NCI-H2196 treated with DMSO at 0.1 percent for 48 hours (cell line): ENCODE data around the gene RPTN.
A peak's percentile ranks its signal among the peaks of the same experiment; 100 is the strongest.

Experiments used
- DNase-seq: peaks from one replicate; lab custom pipeline; 2025; ENCODE audit not compliant: unreplicated experiment; lab: John Stamatoyannopoulos, UW

RPTN gene

DNA sequence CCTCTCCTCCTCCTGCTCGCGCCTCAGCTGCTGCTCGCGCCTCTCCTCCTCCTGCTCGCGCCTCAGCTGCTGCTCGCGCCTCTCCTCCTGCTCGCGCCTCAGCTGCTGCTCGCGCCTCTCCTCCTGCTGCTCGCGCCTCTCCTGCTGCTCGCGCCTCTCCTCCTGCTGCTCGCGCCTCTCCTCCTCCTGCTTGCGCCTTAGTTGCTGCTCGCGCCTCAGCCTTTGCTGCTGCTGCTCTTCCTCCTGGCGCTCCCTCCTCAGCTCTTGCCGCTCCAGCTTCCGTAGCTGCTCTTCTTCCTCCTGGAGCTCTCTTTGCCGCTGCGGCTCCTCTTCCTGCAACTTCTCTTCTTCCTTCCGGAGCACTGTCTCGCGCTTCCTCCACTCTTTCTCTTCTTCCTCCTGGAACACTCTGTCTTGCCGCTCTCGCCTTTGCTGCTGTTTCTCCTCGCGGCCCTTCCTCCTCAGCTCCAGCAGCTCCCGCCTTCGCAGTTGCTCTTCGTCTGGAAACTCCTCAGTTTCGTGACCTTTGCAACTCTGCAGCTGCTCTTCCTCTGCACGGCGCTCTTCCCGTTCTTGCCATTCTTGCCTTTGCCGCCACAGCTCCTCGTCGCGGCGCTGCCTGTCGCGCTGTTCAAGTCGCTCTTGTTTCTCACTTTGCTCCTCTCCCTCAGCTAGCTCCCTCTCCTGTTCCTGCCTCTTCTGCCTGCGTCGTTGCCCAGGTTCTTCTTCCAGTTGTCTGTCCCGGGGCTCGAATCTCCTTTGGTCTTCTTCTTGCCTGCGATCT lies 46.7 kb downstream of the RPTN start:
- no peak for DNase-seq

DNA sequence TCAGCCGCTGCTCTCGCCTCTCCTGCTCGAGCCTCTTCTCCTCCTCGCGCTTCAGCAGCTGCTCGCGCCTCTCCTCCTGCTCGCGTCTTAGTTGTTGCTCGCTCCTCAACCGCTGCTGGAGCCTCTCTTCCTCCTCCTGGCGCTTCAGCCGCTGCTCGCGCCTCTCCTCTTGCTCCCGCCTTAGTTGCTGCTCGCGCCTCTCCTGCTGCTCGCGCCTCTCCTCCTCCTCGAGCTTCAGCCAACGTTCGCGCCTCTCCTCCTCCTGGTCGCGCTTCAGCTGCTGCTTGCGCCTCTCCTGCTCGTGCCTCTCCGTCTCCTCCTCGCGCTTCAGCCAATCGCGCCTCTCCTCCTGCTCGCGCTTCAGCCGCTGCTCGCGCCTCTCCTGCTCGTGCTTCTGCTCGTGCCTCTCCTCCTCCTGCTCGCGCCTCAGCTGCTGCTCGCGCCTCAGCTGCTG lies 47.5 kb downstream of the RPTN start:
- peak; percentile 14 for DNase-seq

DNA sequence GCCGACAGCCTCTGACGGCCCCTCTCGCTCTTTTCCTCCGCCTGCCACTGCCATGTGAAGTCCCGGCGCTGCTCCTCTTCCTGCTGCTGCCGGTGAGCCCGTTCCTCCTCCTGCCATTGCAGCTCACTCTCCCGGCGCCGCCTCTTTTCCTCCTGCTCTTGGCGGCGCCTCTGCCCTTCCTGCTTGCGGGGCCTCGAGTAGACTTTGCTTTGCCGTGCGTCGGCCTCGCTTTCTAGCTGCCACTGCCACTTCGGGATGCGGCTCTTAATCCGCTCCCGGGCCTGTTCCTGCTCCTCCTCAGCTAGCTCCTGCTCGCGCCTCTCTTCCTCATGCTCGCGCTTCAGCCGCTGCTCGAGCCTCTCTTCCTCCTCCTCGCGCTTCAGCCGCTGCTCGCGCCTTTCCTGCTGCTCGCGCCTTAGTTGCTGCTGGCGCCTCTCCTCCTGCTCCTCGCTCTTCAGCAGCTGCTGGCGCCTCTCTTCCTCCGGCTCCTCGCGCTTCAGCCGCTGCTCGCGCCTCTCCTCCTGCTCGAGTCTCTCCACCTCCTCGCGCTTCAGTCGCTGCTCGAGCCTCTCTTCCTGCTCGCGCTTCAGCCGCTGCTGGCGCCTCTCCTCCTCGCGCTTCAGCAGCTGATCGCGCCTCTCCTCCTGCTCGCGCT lies 48.0 kb downstream of the RPTN start:
- DNase-seq: no peak

DNA sequence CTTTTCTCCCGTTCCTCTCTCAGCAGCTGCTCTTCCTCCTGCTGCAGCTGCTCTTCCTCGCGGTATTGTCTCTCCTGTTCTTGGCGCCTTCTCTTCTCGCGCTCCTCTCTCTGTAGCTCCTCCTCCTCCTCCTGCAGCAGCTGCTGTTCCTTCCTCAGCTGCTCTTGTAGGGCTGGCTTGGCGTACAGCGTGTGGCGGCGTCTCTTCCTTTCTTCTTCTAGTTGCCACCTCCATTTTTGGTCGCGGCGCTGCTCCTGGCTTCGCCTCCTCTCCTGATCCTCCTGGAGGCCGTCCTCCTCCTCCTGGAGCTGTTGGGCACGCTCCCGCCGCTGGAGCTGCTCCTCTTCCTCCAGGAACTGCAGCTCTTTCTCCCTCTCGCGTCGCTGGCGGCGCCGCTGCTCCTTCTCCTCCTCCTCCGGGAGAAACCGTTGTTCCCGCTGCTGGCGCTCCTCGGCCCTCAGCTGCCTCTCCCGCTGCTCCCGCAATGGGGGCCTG lies 48.6 kb downstream of the RPTN start:
- DNase-seq: no peak

DNA sequence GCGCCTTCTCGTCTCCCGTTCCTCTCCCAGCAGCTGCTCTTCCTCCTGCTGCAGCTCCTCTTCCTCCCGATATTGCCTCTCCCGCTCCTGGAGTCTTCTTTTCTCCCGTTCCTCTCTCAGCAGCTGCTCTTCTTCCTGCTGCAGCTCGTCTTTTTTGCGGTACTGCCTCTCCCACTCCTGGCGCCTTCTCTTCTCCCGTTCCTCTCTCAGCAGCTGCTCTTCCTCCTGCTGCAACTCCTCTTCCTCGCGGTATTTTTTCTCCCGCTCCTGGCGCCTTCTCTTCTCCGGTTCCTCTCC lies 49.1 kb downstream of the RPTN start:
- no peak for DNase-seq

DNA sequence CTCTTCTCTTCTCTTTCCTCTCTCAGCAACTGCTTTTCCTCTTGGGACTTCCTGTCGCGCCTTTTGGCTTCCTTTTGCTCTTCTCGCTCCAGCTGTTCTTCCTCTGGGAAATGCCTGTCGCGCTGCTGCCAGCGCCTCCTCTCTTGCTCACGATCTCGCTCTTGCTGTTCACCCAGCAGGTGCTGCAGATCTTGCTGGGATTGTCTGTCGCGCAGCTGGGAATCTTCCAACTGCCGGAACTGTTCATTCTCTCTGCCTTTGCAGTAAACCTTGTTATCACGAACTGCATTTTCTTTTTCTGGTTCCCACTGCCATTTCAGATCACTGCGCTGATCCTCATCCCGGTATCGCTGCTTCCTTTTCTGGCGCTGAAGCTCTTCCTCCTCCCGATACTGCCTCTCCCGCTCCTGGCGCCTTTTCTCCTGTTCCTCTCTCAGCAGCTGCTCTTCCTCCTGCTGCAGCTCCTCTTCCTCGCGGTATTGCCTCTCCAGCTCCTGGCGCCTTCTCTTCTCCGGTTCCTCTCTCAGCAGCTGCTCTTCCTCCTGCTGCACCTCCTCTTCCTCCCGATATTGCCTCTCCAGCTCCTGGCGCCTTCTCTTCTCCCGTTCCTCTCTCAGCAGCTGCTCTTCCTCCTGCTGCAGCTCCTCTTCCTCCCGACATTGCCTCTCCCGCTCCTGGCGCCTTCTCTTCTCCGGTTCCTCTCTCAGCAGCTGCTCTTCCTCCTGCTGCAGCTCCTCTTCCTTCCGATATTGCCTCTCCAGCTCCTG lies 49.6 kb downstream of the RPTN start:
- DNase-seq: no peak

DNA sequence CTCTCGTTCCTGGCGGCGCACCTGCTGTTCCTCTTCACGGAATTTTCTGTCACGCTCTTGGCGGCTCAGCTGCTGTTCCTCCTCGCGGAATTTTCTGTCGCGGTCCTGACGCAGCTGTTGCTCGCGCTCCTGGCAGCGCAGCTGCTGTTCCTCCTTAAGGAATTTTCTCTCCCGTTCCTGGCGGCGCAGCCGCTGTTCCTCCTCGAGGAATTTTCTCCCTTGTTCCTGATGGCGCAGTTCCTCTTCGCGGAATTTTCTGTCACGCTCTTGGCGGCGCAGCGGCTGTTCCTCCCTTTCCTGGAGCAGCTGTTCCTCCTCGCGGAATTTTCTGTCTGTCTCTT lies 50.2 kb downstream of the RPTN start:
- no peak for DNase-seq

DNA sequence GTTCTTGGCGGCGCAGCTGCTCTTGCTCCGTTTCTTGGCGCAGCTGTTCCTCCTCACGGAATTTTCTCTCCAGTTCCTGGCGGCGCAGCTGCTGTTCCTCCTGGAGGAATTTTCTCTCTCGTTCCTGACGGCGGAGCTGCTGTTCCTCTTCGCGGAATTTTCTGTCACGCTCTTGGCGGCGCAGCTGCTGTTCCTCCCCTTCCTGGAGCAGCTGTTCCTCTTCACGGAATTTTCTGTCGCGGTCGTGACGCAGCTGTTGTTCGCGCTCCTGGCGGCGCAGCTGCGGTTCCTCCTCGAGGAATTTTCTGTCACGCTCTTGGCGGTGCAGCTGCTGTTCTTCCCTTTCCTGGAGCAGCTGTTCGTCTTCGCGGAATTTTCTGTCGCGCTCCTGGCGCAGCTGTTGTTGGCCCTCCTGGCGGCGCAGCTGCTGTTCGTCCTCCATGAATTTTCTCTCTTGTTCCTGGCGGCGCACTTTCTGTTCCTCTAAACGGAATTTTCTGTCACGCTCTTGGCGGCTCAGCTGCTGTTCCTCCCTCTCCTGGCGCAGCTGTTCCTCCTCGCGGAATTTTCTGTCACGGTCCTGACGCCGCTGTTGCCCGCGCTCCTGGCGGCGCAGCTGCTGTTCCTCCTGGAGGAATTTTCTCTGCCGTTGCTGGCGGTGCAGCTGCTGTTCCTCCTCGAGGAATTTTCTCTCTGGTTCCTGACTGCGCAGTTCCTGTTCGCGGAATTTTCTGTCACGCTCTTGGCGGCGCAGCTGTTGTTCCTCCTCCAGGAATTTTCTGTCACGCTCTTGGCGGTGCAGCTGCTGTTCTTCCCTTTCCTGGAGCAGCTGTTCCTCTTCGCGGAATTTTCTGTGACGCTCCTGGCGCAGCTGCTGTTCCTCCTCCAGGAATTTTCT lies 50.8 kb downstream of the RPTN start:
- no peak for DNase-seq

DNA sequence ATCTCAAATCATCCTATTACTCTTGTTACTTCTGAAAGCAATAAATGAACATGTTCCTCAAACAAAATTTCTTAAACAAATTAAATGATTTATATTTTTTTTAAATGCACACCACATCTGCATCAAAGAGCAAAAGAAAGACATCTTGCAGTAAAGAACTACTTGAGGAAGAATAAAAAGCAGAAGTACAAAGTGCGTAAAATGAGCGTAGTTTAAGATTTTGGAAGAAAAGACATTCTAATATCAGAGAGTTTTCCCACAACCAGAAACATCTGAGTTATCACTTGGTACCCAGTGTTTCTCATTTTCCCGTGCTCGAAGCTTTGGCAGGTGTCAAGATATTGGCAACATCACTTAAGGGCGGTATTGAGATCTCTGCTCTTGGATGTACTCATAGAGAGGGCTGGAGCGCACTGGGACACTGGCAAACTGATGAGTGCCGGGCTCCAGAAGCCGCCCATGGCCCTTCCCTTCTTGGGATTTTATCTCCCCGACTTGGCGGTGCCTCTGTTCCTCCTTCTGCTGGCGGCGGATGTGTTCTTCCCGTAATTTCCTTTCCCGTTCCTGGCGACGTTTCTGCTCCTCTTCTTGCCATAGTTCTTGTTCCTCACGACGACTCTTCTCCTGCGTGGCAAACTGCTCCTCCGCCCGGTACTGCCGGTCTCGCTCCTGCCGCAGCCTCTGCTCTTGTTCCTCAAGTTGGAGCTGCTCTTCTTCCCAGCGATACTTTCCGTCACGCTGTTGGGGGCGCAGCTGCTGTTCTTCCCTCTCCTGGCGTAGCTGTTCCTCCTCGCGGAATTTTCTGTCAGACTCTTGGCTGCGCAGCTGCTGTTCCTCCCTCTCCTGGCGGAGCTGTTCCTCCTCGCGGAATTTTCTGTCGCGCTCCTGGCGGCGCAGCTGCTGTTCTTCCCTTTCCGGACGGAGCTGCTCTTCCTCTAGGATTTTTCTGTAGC lies 51.7 kb downstream of the RPTN start:
- no peak for DNase-seq

DNA sequence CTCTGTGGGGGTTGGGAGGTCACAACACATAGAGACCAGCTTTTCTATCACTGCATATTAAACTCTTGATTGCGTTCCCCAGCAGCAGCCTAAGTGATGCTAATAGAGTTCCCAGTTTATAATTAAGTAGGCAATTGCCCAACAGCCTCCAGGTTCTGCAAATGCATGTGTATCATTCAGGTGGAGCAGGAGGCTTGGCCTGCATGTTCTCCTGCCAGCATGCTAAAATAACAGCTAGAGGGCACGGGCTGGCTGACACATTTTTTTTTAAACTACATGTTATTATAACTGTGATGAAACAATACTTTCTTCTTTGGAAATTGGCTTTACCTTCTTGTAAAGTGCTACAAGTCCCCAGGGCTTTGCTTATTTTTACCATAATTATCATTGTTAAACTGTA lies 54.2 kb downstream of the RPTN start:
- no peak for DNase-seq
